Thymus (tissue), 11 donors: Measurements from ENCODE around the gene SERPIND1. TPM values are rescaled to one million over a fixed set of nuclear protein-coding genes. Genes with fewer than 3 reads are reported as not detected.
"Not testable (repeated sequence)": the region's sequence is repeated elsewhere in the genome, so short reads cannot be mapped to it uniquely, and the experiment has no call there.

Source experiments
- DNase-seq, 9 donors: peaks; one replicate each; pipeline ENCODE4 v3.0.0-alpha.2; 2013; ENCODE audit warnings: low spot score in 9 of 9, low read depth in 6 of 9, missing footprints in 1 of 9
- H3K27ac ChIP-seq, 2 donors: one replicate each; pipeline ENCODE4 v1.5.1; 2013; ENCODE audit warnings: control low read depth in 1 of 2, low read depth in 1 of 2, low read length in 1 of 2, mild to moderate bottlenecking in 1 of 2, moderate library complexity in 1 of 2
- H3K27me3 ChIP-seq, 2 donors: one replicate each; pipeline ENCODE4 v1.5.1; 2013; ENCODE audit warnings: low read length in 1 of 2; ENCODE audit not compliant: control insufficient read depth in 2 of 2, insufficient read depth in 1 of 2
- H3K36me3 ChIP-seq, 2 donors: one replicate each; pipeline ENCODE4 v1.5.1; 2013; ENCODE audit warnings: low read length in 1 of 2, mild to moderate bottlenecking in 1 of 2, moderate library complexity in 1 of 2; ENCODE audit not compliant: control insufficient read depth in 2 of 2, insufficient read depth in 2 of 2
- H3K4me1 ChIP-seq, 2 donors: one replicate each; pipeline ENCODE4 v1.5.1; 2013; ENCODE audit warnings: low read length in 2 of 2; ENCODE audit not compliant: control insufficient read depth in 2 of 2, insufficient read depth in 2 of 2
- H3K4me3 ChIP-seq, 2 donors: one replicate each; pipeline ENCODE4 v1.5.1; 2013; ENCODE audit warnings: low read length in 2 of 2, control low read depth in 1 of 2, mild to moderate bottlenecking in 1 of 2
- H3K9me3 ChIP-seq, 2 donors: one replicate each; pipeline ENCODE4 v1.5.1; 2013; ENCODE audit warnings: low read length in 1 of 2, mild to moderate bottlenecking in 1 of 2; ENCODE audit not compliant: control insufficient read depth in 2 of 2, insufficient read depth in 1 of 2
- WGBS: extraction: QIAGEN DNeasy Blood & Tissue Kit; methylation state at CpG from one replicate; pipeline ENCODE4 v1.1.7; 2013; 5-methylcytosine and 5-hydroxymethylcytosine counted together
- polyA plus RNA-seq: library from polyadenylated mRNA; stranded (reverse); fragments of 200-250 nt; gene quantifications from one replicate; pipeline ENCODE4 v1.2.3, GENCODE V29; 2013
- total RNA-seq: library from RNA; stranded (reverse); fragments of 120-200 nt; gene quantifications from one replicate; pipeline ENCODE4 v1.2.4, GENCODE V29; 2013
- donor health status: healthy.

SERPIND1 gene
- total and polyA plus RNA-seq, 2 donors: 0.05 to 0.11 TPM

DNA sequence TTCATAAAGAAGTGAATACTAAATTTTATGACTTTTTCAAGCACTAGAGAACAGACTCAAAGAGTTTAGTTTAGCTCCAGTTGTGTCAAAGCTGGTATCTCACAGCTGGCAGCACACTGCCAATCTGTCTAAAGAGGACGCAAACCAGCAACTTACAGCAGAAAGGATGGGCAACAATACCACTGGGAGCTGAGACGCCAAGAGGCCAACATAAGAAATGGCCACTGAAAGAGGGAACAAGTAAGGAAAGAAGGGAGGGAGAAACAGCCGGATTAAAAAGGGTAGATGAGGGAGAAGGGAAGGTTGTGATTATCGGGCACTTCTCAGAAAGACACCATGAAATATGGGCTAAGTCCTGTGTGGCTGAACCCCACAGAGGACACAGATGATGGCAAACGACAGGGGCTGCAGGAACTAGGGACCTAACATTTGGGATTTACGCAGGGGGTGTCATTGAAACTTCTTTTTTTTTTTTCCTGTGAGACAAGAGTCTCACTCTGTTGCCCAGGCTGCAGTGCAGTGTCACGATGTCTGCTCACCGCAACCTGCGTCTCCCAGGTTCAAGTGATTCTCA lies 41.7 kb downstream of the SERPIND1 start:
- Histone ChIP-seq H3K36me3 (peaks cover 63 to 76% of the 10 kb centered on the region in 2 donors), H3K9me3 (no peaks in the 10 kb centered on the region), H3K27me3 (no peaks in the 10 kb centered on the region), H3K4me1 (peaks cover 2 to 9% of the 10 kb centered on the region in 2 donors), H3K27ac (no peak overlapping the region), H3K4me3 (no peak overlapping the region)
- WGBS: 97% methylated on average over 9 of the region's 9 CpGs
- DNase-seq: no peak

DNA sequence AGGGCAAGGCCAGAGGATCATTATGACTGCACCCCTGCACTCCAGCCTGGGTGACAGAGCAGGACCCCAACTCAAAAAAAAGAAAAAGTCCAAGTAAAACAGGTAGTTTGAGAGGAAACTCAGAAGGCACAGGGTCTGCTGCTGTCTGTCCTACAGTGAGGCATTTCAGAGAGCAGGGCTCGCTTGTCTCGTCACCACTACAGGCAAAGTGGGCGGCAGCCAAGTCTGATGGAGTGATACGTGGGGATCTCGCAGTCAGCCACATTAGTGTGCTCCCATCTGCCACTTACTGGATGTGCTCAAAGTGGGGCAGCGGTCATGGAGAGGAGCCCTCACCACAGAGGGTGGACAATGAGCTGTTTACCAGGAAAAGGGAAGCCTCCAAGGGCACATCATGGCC lies 42.6 kb downstream of the SERPIND1 start:
- Histone ChIP-seq H3K4me1 (no peaks in the 10 kb centered on the region), H3K27me3 (no peaks in the 10 kb centered on the region), H3K36me3 (peaks cover 62 to 82% of the 10 kb centered on the region in 2 donors), H3K9me3 (no peaks in the 10 kb centered on the region), H3K4me3 (no peak overlapping the region), H3K27ac (no peak overlapping the region)
- no peak for DNase-seq
- 94% methylated on average over 6 of the region's 6 CpGs for WGBS

DNA sequence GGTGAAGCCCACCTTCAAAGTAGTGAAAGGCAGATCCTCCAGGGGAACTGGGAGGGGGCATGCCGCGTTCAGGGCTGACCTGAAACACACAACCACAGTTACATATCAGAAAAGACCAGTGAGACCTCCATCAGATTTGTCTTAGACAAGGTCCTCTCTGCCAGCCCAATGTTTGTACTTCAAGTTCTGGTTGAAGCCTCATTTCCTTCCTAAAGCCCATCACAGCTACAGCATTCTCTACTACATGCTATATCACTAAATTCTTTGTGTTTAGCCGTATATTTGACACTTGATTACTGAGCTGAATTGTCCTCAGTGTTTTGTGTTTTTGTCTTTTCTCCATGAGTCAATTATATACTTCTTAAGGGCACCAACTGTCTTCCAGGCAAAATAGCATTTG lies 44.6 kb downstream of the SERPIND1 start:
- Histone ChIP-seq H3K27ac (no peak overlapping the region), H3K9me3 (no peaks in the 10 kb centered on the region), H3K4me1 (no peaks in the 10 kb centered on the region), H3K4me3 (no peak overlapping the region), H3K27me3 (no peaks in the 10 kb centered on the region), H3K36me3 (peaks cover 60 to 76% of the 10 kb centered on the region in 2 donors)
- 97% methylated on average over 3 of the region's 3 CpGs for WGBS
- no peak for DNase-seq

DNA sequence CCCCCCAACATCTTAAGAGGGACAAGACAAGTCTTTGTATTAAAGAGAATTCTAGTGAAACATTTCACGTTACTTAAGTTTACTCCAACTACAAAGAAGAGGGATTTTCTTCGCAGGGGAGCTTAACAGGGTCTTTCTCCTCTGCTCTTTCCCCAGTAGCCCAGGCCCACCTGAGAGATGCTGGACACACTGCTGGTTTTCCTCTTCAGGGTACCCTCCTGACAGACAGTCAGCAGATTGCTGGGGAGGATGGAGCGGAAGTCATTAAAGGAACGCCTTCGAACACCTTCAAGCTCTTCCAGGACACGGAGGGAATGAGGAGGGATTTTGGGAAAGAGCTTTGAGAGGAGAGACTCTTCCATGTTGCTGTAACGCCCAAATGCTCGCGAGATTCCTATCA lies 45.6 kb downstream of the SERPIND1 start:
- Histone ChIP-seq H3K36me3 (peaks cover 69 to 79% of the 10 kb centered on the region in 2 donors), H3K4me1 (no peaks in the 10 kb centered on the region), H3K9me3 (no peaks in the 10 kb centered on the region), H3K27me3 (no peaks in the 10 kb centered on the region), H3K4me3 (no peak overlapping the region), H3K27ac (no peak overlapping the region)
- DNase-seq: no peak
- 99% methylated on average over 9 of the region's 9 CpGs for WGBS

DNA sequence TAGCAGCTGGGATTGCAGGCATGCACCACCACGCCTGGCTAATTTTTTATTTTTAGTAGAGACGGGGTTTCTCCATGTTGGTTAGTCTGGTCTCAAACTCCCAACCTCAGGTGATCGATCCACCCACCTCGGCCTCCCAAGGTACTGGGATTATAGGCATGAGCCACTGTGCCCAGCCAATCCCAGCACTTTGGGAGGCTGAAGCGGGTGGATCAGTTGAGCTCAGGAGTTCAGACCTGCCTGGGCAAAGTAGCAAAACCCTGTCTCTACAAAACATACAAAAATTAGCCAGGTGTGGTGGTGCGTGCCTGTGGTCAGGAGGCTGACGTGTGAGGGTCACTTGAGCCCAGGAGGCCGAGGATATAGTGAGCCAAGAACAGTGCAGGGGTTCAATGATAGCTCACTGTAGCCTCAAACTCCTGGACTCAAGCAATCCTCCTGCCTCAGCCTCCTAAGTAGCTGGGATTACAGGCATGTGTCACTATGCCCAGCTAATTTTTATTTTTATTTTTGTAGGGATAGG lies 47.9 kb downstream of the SERPIND1 start:
- H3K36me3 ChIP-seq: peaks cover 65 to 67% of the 10 kb centered on the region in 2 donors
- not testable (repeated sequence) for H3K27me3 ChIP-seq, H3K4me3 ChIP-seq, H3K4me1 ChIP-seq, H3K9me3 ChIP-seq, H3K27ac ChIP-seq, DNase-seq
- WGBS: 99% methylated on average over 8 of the region's 8 CpGs

DNA sequence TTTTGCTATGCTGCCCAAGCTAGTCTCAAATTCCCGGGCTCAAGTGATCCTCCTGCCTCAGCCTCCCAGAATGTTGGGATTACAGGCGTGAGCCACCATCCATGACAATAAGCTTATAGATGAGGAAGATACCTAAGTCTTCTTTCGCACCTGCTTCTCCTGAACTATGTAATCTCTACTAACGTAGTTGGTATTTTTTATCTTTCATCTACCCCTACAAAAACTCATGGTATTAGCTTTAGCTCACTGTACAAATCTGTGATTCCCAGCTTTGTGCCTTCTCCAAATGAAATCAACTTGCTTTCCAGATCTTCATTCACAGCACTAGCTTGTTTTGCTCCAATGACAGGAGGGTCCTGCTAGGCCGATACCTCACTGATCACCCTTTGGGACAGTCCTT lies 48.3 kb downstream of the SERPIND1 start:
- Histone ChIP-seq H3K36me3 (peaks cover 60 to 63% of the 10 kb centered on the region in 2 donors), H3K4me3 (no peak overlapping the region), H3K27ac (no peak overlapping the region), H3K9me3 (no peaks in the 10 kb centered on the region), H3K27me3 (no peaks in the 10 kb centered on the region), H3K4me1 (no peaks in the 10 kb centered on the region)
- no peak for DNase-seq
- WGBS: over 99% methylated on average over 5 of the region's 5 CpGs

DNA sequence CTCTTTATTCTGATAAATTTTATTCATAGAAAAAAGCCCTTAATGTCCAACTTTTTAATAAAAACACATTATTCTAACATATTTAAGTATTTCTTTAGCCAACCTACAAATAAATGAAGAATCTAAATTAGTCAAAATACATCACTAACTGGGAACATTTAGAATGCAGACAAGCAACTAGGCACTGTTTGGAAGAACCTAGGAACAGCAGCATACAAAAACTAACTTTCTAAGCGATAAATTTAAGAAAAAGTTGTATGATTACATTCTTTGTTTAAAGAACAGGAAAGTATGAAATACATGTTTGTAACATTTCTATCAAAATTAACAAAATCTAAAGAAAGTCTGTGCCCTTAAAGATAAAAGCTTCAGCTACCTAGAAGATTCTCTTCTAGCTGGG lies 49.4 kb downstream of the SERPIND1 start:
- Histone ChIP-seq H3K4me3 (no peak overlapping the region), H3K27me3 (no peaks in the 10 kb centered on the region), H3K27ac (no peak overlapping the region), H3K9me3 (no peaks in the 10 kb centered on the region), H3K36me3 (peaks cover 55 to 60% of the 10 kb centered on the region in 2 donors), H3K4me1 (no peaks in the 10 kb centered on the region)
- DNase-seq: no peak
- 95% methylated on average over 1 of the region's 1 CpG for WGBS

DNA sequence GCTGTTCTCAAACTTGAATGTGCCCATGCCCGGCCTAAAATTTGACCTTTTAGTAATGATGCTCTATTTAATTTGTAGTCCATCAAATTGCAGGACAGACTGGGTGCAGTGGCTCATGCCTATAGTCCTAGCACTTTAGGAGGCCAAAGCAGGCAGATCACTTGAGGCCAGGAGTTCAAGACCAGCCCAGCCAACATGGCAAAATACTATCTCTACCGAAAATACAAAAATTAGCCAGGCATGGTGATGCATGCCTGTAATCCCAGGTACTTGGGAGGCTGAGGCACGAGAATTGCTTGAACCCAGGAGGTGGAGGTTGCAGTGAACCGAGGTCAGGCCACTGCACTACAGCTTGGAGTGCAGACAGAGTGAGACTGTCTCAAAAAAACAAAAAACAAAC lies 51.3 kb downstream of the SERPIND1 start:
- peaks cover 47 to 49% of the 10 kb centered on the region in 2 donors for H3K36me3 ChIP-seq
- not testable (repeated sequence) for H3K27me3 ChIP-seq, H3K4me1 ChIP-seq, DNase-seq, H3K9me3 ChIP-seq, H3K27ac ChIP-seq, H3K4me3 ChIP-seq
- WGBS: 97% methylated on average over 4 of the region's 4 CpGs

DNA sequence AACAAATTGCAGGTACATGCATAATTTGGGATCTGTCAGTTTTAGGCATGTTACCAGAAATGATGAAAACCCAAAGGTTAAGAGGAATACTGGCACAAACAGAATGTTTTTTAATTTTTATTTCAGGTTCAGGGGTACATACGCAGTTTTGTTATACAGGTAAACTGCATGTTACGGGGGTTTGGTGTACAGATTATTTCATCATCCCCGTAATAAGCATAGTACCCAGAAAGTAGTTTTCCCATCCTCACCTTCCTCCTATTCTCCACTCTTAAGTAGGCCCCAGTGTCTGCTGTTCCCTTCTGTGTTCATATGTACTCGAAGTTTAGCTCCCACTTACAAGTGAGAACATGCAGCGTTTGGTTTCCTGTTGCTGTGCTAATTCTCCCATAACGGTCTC lies 51.7 kb downstream of the SERPIND1 start:
- Histone ChIP-seq H3K27ac (no peak overlapping the region), H3K27me3 (no peaks in the 10 kb centered on the region), H3K36me3 (peaks cover 46 to 49% of the 10 kb centered on the region in 2 donors), H3K9me3 (no peaks in the 10 kb centered on the region), H3K4me3 (no peak overlapping the region), H3K4me1 (no peaks in the 10 kb centered on the region)
- no peak for DNase-seq
- WGBS: 96% methylated on average over 6 of the region's 6 CpGs
